ENCODE measurements around the gene BIRC7.

BIRC7 gene

DNA sequence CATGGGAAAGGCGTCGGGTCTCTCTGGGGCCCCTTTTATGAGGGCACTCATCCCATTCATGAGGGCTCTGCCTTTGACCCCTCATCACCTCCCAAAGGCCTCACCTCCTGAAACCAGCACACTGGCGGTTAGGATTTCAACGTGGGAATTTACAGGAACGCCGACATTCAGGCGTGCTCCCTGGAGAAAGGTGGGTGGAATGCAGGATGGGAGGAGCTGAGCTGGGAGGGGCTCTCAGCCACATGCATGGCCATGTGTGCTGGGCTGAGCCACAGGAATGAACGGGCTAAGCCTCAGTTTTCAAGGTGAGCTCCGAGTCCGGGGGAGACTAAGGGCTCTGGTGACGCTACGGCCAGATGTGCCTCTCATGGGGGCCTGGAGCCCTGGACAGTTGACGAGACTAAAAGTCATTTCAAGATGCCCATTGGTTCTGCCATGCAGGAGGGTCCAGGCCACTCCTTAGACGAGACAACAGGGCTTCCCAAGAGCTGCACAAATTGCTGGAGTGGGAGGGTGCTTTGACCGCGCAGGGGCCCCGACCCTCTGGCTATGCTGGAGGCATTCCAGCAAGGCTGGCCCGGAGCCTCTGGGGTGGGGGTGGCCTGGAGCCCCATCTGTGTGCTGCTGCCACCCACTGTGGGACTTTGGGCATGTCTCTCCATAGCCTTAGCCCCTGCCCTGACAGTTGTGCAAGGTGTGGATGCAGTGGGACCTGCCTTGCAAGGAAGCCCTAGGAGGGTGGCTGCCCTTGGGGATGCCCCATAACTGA is 33.1 kb downstream of the BIRC7 start:
- DNase-seq: no peak

DNA sequence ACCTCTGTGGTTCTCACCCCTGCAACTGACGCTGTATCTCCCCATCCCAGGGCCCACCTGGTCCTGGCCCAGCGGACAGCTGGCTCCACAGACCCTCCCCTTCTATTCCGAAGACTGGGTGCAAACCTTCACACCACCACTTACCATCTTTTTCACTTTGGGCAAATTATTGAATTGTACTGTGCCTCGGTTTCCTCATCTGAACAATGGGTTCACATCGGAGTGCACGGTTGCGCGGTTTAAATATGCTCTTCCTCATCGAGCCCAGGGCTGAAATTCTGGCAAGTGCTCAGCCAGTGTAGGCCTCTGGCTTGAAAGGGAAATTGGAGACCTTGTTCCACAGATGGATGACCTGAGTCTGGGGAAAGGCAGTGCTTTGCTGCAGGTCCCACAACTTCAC is 34.0 kb downstream of the BIRC7 start:
- no peak for DNase-seq

DNA sequence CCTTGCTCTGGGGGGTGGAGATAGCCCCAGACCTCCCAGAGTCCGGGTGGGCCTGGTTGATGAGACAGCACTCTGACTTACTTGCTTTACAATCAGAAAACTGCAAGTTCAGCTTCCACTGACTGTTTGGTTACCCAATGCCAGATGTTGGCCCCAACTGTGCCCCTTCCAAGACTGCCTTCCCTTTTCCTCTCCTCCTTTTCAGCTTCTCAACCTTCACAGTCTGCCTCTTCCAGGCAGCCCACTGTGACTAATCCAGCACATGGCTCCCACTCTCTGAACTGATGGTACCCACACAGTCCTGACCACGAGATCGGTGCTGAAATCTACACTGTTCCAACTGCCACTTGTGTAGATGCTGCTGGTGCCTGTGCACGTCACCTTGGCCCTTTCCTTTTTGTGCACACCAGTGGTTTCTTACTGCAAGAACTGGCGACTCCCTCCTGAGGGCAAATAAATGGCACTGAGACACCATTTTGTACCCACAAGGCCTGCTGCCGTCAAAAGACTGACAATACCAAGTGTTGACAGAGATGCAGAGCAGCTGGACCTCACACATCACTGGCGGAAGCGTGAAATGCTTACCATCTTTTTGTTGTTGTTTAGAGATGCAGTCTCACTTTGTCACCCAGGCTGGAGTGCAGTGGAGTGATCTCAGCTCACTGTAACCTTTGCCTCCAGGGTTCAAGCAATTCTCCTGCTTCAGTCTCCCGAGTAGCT is 35.1 kb downstream of the BIRC7 start:
- DNase-seq: no peak

DNA sequence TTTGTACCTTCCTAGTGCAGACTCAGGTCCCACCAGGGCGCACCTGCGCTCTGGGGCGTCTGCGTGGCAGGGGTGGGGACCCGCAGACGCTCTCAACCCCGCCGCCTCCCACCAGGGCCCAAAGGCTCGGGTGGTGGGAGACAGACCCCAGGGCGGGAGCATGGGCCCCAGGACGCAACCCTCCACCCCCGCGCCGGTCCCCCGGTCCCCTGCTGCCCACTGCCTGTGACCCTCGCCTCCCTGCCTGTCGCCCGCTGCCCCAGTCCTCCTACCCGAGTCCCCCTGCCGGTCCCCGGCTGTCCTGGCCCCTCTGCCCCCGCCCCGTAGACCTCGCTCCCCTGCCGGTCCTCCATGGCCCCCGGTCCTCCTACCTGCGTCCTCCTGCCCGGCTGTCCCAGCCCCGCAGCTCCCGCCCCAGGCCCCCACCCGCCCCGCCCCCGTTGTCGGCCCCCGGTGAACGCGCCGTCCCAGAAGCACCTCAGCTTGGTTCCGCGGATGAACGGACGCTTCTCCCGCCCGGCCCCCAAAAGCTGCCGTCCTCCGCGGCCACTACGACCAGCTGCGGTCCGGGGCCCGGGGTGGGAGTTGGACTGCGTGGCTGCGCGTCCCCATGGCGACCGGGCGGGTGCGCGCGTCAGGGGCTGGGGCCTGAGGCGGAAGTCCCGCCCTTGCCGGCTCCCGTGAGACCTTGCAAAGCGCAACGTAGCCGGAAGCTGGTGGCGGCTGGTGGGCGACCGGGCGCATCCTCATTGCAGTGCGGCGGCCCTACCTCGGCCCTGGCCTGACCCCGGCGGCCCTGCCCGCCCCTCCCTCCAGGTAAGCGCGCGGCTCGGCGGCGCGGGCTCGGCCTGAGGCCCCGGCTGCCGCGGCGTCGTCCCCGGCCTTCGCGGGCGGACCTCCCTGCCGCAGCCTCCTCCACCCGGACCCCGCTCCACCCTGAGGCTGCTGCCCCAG is 36.7 kb downstream of the BIRC7 start, which contains the start of gene ARFGAP1:
ARFGAP1 (plus strand) TSS at position 709 of the 954 bp plus-strand sequence. CDS start 2,768 bp downstream, outside the sequence.
- peak; percentile 30 for DNase-seq

DNA sequence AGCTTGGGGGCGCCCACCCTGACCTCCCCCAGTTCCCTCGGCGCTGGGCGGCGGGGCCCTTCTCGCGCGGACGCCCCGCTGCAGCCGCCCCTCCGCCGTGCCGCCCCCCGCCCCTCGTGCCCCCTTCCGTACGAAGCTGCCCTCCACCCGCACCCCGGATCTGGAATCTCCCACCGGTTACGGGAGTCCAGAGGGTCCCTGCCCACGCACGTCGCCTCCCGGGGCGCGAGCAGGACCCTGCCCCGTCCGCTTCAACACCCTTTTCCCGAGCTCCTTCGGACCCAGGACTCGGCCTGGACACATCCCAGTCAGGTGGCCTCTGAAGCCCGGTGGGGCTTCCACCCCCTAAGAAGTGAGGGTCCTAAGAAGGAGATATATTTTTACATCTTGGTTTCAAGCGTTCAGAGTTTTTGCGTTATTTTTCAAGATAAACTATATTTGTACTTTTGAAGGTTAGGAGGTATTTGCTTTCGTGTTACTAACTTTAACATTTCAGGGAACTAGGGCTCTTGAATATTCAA is 37.4 kb downstream of the BIRC7 start:
- no peak for DNase-seq

DNA sequence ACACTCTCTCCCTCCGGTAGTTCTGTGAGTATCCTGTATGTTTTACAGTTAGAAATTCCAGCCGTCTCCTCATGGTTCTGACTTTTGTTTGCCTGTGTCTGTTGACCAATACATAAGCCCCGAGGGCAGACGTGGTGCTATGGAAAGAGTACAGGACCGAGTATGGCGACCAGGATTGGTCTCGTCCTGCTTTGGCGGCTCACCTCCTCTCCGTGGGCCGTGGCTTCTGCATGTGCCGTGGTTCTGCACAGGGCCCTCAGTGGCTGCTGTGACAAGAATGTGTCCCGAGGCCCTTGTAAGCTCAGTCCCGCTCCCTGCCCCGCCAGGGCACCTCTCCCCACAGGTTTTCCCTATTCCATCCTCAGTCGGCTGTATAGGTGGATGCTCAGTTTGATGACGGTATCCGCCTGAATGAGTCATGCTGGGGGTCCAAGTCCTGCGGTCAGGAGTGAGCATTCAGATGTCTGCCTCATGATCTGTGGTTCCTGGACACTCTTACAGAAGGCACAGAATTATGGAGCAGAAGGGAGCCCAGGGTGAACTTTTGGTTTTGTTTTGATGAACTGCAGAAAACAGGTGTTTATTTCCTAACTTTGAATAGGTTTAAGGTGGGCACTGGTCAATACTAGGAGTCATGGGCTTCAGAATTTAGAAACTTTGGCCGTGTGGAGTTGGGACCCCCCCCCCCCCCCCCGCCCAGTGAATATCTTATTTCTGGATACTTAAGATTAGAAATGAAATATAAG is 38.1 kb downstream of the BIRC7 start:
- DNase-seq: no peak

DNA sequence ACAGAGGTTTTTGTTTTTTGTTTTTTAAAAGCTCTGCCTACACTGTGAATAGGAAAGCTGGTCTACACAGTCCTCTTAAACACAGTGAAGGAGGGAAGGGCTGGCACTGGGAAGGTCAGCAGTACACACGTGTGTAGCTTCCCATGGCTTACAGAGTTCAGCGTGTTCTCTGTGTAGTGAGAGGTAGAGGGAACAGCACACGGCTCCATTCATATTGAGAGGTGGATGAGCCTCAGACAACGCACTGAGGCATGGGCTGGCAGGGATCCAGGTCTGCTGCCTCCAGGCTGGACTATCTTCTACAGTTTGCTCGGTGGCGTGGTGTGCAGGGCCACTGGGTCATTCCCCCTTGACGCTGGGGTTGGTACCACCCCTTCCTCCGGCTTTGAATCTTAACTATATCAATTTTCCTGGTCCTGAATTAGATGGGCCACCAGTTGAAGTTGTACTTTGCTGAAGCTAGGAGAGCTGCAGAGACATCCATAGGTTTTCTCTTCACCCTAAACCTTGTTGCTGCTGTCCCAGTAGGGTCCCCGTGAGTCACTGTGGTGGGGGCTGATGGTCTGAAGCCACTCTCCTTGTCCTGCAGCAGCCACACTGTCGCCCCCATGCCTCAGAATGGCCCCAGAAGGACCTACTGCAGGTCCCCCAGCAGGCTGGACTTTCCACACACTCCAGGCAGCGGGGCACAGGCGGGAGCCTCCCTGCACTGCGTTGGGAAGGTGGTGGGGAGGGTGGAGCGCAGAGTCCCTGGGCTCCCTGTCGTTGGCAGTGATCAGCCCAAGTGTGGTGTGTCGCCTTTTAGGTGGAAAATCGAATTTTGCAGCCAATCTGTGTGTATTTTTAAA is 38.9 kb downstream of the BIRC7 start:
- no peak for DNase-seq

DNA sequence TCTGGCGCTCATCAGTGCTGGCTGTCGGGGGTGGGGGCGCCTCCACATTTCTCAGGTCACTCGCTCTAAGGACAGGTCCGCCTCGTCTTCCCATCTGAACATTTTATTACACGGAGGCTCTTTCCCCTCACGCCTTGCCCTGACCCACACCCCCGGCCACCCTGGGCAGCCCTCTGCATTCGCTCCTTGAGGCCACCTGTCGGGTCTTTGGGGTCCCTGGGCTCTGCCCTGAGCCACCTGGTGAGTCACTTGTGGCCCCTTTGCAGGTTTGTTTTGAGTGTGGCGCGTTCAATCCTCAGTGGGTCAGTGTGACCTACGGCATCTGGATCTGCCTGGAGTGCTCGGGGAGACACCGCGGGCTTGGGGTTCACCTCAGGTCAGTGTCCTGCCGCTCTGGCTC is 40.1 kb downstream of the BIRC7 start:
- no peak for DNase-seq

DNA sequence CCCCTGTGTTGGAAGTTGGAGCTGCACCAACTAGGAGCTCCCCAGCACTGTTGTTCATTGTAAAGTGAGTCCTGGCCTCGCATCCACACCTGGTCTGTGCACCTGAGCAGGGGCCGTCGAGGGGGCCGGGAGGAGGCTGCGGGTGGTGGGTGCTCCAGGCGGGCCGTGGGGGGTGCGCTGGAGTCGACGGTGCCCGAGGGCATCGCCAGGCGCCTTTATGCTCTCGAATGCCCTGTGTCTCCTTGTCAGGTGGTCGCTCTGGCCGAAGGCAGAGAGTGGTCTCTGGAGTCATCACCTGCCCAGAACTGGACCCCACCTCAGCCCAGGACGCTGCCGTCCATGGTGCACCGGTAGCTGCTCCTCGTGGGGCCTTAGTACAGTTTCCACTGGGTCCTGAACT is 41.3 kb downstream of the BIRC7 start:
- DNase-seq: no peak

DNA sequence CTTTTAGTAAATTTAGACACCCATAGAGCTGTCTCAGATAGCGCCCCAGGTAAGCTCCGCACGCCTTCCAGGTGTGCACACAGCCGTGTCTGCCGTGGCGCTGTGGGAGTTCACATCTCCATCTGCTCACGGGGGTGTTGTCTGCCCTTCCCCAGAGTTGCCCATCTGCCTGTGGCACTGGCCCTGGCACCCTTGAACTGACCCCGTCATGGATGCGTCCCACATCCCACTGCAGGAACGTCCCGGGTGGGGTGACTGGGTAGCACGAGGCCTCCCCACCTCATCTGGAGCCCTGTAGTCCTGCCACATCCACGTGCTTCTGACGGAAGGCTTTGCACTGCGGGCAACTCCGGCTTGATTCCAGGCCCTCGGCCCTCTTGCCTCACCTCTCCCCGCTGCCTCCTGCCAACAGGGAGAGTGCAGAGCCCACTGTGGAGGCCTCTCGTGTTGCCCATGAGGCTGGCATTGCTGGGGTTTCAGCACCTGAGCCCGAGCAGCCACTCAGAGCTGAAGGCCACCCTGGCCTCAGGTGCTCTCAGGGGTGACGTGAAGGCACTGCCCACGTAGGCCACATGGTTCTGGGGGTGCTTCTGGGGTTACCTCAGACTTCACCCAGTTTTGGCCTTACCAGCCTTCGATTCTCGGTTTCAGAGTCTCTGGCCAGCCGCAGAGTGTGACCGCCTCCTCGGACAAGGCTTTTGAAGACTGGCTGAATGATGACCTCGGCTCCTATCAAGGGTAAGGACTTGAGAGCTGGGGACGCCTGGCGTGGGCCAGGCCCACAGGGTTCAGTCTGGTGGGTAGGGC is 42.0 kb downstream of the BIRC7 start:
- no peak for DNase-seq

DNA sequence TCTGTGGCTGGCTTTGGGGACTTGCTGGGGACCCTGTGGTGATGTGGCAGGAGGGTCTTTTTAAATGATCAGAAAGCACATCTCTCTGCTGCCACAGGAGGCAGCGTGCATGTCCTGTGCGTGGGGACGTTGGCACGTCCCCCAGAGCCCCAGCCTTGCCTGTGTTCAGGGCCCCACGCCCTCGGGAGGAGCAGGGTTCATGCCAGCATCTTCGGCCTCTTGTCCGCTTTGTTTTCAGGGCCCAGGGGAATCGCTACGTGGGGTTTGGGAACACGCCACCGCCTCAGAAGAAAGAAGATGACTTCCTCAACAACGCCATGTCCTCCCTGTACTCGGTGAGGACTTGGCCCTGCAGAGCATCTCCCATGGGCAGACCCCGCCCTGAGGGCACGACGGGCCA is 43.0 kb downstream of the BIRC7 start:
- no peak for DNase-seq

DNA sequence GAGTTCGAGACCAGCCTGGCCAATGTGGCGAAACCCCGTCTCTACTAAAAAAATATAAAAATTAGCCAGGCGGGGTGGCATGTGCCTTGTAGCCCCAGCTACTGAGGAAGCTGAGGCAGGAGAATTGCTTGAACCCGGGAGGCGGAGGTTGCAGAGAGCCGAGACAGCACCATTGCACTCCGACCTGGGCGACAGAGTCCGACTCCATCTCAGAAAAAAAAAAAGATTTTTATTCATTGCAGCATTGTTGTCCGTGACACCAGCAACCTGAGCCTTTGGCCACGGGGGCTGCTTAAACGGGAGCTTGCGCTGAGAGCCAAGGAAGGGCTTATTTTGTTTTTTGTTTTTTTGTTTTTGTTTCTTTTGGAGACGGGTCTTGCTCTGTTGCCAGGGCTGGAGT is 44.2 kb downstream of the BIRC7 start:
- no peak for DNase-seq

DNA sequence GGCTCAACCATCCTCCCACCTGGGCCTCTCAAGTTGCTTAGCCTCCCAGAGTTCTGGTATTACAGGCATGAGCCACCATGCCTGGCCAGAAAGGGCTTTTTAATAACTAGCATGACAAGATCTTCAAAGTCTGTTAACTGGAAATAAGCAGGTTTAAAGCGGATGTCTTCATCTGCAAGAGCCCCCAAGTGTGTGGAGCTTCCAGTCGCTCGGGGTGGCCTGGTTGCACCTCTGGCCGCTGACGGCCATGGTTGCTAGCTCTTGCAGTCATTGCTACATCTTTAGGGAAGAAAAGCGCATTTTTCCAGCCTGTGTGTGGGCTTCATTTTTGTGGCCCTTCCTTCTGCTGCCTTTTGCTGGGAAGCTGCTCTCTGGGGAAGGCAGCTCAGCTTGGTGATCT is 44.7 kb downstream of the BIRC7 start:
- DNase-seq: no peak

DNA sequence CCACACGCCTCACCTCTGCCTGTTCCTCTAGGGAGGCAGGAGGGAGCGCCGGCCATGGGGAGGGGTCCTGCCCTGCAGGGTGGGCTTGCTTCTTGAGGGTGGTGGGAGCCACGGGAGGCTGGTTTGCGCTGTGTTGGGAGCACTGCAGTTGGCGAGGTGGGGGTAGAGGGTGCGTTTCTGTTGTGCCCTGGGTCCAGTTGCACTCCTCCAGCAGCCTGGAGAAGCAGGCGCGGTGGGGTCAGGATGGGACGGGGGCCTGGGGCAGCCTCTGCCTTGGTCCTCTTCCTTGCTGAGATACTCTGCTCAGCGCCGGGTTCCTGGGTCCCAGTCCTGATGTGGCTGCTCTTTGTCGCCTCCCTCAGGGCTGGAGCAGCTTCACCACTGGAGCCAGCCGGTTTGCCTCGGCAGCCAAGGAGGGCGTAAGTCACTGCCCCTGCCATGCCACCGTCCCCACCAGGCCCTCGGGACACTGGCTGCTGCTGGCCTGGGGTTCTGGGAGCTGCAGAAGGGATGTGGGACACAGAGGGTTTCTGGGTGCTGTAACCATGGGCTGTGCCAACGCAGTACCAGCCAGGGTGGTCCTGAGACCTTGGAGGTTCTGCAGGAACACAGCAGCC is 45.3 kb downstream of the BIRC7 start:
- DNase-seq: no peak

DNA sequence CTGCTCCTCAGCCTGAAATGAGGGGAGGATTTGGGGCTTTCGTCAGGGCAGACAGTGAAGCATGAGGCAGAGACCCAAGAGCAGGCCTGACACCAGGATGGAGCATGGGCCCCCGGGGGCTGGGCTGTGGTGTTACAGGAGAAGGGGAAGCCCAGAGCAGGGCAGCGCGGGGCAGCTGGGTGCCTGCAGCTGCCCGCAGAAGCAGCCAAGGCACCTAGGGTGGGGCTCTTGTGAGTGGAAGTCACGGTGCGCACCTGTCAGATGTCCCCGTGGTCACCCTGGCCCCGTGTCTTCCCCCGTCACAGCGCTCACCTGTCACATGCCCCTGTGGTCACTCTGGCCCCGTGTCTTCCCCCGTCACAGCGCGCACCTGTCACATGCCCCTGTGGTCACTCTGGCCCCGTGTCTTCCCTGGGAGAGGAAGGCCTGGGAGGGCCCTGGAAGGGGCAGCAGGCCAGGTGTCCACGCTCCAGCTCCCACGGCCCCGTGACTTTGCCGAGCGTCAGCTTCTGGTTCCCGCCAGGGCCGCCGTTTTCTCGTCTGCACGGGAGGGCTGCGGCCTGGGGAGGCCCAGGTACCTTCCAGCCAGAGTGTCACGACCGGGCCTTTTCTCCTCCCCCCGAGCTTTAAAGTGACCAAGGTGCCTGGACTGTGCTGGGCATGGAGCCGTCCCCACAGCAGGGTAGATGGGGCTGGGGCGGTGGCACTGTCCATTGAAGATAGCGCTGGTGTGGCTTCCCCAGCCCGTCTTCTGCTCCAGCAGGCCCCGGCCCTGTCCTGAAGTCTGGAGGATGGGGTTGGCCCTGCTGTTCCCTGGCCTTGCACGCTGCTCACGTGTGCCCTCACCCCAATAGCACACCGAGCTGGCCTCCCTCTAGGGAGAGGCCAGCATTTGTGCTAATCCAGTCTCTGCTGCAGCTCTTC is 46.3 kb downstream of the BIRC7 start:
- no peak for DNase-seq

DNA sequence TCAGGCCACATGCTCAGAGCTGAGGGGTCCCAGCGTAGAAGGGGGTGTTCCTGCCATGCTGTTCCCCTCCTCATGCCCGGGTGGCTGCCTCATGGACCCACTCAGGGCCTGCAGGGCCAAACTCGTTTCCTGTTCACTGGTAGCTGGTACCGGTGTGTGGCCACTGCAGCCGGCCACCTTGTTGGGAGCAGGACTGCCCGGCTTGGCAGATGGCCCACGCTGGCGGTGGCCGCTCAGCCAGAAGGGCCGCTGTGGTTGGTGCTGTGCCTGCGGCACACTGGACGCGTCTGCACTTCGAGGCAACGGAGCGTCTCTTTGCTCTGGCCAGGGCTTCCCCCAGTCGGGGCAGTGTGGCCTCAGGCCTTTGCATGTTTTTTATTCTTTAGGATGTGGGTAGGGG is 47.2 kb downstream of the BIRC7 start:
- no peak for DNase-seq

DNA sequence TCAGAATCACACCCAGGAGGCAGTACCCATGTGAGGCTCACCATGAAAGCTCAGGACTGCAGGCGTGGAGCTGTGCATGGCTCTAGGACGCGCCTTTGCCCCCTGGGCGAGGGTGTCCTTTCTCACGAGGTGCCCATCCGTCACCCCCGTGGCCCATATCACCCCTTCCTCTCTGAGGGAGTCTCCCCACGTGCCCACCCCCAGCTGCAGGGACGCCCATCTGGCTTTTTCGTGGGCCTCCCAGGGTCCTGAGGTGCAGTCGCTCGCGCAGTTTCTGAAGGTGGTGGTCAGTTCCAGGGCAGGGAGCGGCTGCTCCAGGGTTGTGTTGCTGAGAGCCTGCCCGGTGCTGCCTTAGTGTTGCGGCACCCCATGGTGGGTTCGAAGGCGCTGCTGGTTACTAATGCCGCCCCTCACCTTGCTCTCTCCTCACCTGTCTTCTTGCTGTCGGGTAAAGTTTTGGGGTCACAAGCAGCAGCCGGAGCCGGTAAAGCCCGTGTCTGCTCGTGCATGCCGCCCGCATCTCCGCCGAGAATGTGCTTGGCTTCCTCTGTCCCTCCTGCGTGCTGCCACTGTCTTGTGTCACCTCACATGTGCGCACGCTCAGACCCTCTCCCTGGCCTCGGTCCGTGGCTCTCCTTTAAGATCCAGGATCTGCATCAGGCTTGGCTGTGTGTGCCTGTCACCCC is 47.8 kb downstream of the BIRC7 start:
- DNase-seq: no peak

DNA sequence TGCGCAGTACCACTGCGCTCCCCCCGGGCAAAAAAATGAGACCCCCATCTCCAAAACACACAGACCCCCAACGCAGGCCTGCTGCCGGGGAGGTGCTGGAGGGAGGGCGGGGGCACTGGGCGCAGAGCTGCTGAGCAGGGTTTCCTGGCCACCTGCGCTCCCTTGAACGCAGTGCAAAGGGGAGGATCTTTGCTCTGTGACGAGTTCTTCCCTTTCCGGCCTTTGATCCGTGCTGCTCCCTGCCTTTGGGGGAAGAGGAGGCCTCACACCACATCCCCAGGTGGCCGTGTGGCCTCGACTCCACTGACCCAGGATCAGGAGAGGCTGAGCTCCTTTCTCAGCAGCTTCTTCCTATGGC is 48.4 kb downstream of the BIRC7 start:
- no peak for DNase-seq
